OCI-LY3 (cell line): Measurements from ENCODE around the gene RLN3.

Source experiments
- H2AFZ ChIP-seq: fragments of 200-600, 300-600 bp; shearing (Covaris generic); 2 replicates; pipeline ENCODE4 v1.6.0; 2014; ENCODE audit warnings: antibody characterized with exemption, low read depth, low read length
- H3K27ac ChIP-seq: fragments of 200-600, 300-600 bp; sonication (generic); 2 replicates; pipeline ENCODE4 v1.5.1; 2014; ENCODE audit warnings: mild to moderate bottlenecking, low read length, moderate library complexity, mixed read lengths
- H3K27me3 ChIP-seq: fragments of 200-600, 300-600 bp; sonication (generic); 2 replicates; pipeline ENCODE4 v1.6.1; 2014; ENCODE audit warnings: low read depth, low read length, mixed read lengths
- H3K36me3 ChIP-seq: fragments of 200-600, 300-600 bp; sonication (generic); replicated peaks from 2 replicates; pipeline ENCODE3; 2014; ENCODE audit warnings: low read depth, low read length, mixed read lengths
- H3K4me1 ChIP-seq: fragments of 300-600, 200-600 bp; sonication (generic); 2 replicates; pipeline ENCODE4 v1.6.1; 2014; ENCODE audit warnings: low read length, mixed read lengths
- H3K4me2 ChIP-seq: fragments of 200-600, 300-600 bp; sonication (generic); 2 replicates; pipeline ENCODE4 v1.6.1; 2014; ENCODE audit warnings: low read length, mixed read lengths
- H3K4me3 ChIP-seq: fragments of 300-600, 200-600 bp; sonication (generic); 2 replicates; pipeline ENCODE4 v1.5.1; 2014; ENCODE audit warnings: antibody characterized with exemption, mild to moderate bottlenecking, low read length, moderate library complexity
- H3K79me2 ChIP-seq: fragments of 300-600, 200-600 bp; shearing (Covaris generic); 2 replicates; pipeline ENCODE4 v1.6.1; 2014; ENCODE audit warnings: mild to moderate bottlenecking, low read length, mixed read lengths
- H3K9ac ChIP-seq: fragments of 300-600, 200-600 bp; shearing (Covaris generic); 2 replicates; pipeline ENCODE4 v1.6.0; 2014; ENCODE audit warnings: mild to moderate bottlenecking, low read length, moderate library complexity
- H3K9me3 ChIP-seq: fragments of 200-600, 300-600 bp; shearing (Covaris generic); 2 replicates; pipeline ENCODE4 v1.6.1; 2014; ENCODE audit warnings: low read length, mixed read lengths; ENCODE audit not compliant: insufficient read depth
- H4K20me1 ChIP-seq: fragments of 200-600, 300-600 bp; sonication (generic); 2 replicates; pipeline ENCODE4 v1.6.1; 2016; ENCODE audit warnings: low read length, mixed read lengths; ENCODE audit not compliant: insufficient read depth
- EZH2phosphoT487 ChIP-seq: fragments of 200-600 bp; shearing (Covaris generic); IDR thresholded peaks from 2 replicates; pipeline ENCODE4 v1.6.1; 2018; ENCODE audit warnings: antibody characterized with exemption, mixed run types, low read depth
- TF ChIP-seq, protein P1 (sequence below): fragments of 200-600, 300-600 bp; sonication (generic); IDR thresholded peaks from 2 replicates; pipeline ENCODE4 v1.5.1; 2014; ENCODE audit warnings: antibody characterized with exemption, low read length, low read depth

The RLN3 gene

DNA sequence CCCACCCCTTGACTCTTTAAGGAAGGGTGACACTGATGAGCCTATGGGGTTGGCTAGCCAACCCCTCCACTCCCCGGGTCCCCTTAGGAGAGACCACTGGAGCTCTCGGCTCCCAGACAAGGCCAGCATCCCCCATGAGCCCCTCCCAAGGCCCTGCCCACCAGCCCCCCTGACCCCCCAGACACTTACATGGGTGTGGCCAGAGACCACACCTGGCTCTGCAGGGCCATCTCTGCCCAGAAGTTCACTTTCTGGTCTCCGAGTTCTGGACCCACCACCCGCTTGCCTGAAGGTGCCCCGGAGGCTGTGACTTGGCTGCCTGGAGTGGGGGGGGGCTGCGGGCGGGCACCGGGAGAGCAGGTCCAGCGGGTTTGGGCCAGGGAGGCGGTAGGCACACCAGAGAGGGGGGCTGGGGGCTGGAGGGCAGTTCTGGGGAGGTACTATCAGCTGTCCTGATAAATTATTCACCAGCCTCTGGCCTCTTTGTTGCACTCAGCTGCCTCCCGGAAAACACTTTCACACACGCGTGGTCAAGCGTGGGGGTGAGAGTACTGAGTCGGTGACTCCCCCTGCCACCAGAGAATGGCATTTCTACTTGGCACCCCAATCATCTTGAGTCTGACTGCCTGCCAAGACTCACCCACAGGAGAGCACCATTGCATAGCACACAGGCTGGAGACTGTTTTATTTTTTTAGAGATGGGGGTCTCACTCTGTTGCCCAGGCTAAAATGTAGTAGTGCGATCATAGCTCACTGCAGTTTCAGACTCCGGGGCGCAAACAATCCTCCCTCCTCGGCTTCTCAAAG lies 34.0 kb downstream of the RLN3 start, which contains the start of gene PALM3:
PALM3 (minus strand) TSS at position 326 of the 807 bp plus-strand sequence; CDS start at position 230, 96 bp downstream.
- Histone ChIP-seq H3K9me3 (no peaks in the 10 kb centered on the region), H3K27ac (no peak within 1 kb of the TSS), H3K4me3 (no peak within 1 kb of the TSS), H2AFZ (no peak within 1 kb of the TSS), H3K4me1 (0 out of 2 replicates have a peak, but pooled peaks cover 2% of the 10 kb centered on the region), H4K20me1 (no peaks in the 10 kb centered on the region), H3K9ac (no peak within 1 kb of the TSS), H3K79me2 (no peaks in the 10 kb centered on the region), H3K36me3 (no peaks in the 10 kb centered on the region), H3K4me2 (0 out of 2 replicates have a peak within 1 kb of the TSS, but pooled peaks have one; percentile 6), H3K27me3 (peaks cover 29% of the 10 kb centered on the region)
- TF ChIP-seq, protein P1, sequence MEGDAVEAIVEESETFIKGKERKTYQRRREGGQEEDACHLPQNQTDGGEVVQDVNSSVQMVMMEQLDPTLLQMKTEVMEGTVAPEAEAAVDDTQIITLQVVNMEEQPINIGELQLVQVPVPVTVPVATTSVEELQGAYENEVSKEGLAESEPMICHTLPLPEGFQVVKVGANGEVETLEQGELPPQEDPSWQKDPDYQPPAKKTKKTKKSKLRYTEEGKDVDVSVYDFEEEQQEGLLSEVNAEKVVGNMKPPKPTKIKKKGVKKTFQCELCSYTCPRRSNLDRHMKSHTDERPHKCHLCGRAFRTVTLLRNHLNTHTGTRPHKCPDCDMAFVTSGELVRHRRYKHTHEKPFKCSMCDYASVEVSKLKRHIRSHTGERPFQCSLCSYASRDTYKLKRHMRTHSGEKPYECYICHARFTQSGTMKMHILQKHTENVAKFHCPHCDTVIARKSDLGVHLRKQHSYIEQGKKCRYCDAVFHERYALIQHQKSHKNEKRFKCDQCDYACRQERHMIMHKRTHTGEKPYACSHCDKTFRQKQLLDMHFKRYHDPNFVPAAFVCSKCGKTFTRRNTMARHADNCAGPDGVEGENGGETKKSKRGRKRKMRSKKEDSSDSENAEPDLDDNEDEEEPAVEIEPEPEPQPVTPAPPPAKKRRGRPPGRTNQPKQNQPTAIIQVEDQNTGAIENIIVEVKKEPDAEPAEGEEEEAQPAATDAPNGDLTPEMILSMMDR: no peak
- no peak for TF ChIP-seq EZH2phosphoT487

DNA sequence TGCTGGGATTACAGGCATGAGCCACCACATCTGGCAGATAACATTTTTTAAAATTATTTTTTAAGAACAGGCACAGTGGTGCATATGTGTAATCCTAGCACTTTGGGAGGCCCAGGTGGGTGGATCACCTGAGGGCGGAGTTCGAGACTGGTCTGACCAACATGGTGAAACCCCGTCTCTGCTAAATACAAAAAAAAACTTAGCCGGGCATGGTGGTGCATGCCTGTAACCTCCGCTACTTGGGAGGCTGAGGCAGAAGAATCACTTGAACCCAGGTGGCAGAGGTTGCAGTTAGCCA lies 34.6 kb downstream of the RLN3 start:
- H2AFZ ChIP-seq: no peak overlapping the region
- no peaks in the 10 kb centered on the region for H3K9me3 ChIP-seq
- H3K9ac ChIP-seq: no peak overlapping the region
- no peak overlapping the region for H3K27ac ChIP-seq
- no peaks in the 10 kb centered on the region for H3K36me3 ChIP-seq
- no peaks in the 10 kb centered on the region for H4K20me1 ChIP-seq
- H3K4me3 ChIP-seq: no peak overlapping the region
- H3K4me2 ChIP-seq: no peak overlapping the region
- TF ChIP-seq, protein P1: no peak
- no peak for TF ChIP-seq EZH2phosphoT487
- 0 out of 2 replicates have a peak, but pooled peaks cover 2% of the 10 kb centered on the region for H3K4me1 ChIP-seq
- peaks cover 29% of the 10 kb centered on the region for H3K27me3 ChIP-seq
- H3K79me2 ChIP-seq: no peaks in the 10 kb centered on the region

- 0 out of 2 replicates have a peak, but pooled peaks cover 2% of the 10 kb centered on the region for H3K4me1 ChIP-seq
Measured at GRCh38 chr19:14063105-14063504, 35.2 kb downstream of the RLN3 start.

DNA sequence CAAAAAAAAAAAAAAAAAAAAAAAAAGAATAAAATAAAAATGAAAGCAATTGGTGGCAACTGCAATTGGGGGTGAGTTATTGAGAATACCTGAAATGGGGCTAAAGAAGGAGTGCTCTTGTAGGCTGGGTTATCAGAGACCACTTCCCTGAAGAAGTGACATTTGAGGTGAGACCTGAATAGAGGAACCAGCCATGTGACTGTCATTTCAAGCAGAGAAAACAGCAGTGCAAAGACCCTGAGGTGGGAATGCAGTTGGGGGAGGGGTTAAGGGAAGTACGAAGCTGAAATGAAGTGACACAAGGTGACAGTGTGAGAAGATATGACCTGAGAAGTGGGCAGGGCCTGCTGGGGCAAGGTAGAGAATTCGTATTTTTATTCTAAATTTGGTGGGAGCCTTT lies 38.2 kb downstream of the RLN3 start:
- peaks cover 10% of the 10 kb centered on the region for H3K27me3 ChIP-seq
- no peak overlapping the region for H3K4me3 ChIP-seq
- H3K4me1 ChIP-seq: no peaks in the 10 kb centered on the region
- no peaks in the 10 kb centered on the region for H4K20me1 ChIP-seq
- H3K9me3 ChIP-seq: no peaks in the 10 kb centered on the region
- H3K79me2 ChIP-seq: no peaks in the 10 kb centered on the region
- TF ChIP-seq EZH2phosphoT487: no peak
- TF ChIP-seq, protein P1: no peak
- no peaks in the 10 kb centered on the region for H3K36me3 ChIP-seq
- no peak overlapping the region for H3K4me2 ChIP-seq
- H3K27ac ChIP-seq: no peak overlapping the region
- no peak overlapping the region for H3K9ac ChIP-seq
- no peak overlapping the region for H2AFZ ChIP-seq

More at GRCh38 chr19:14063105-14063504, 35.2 kb downstream of the RLN3 start:
- no peak overlapping the region for H3K4me2 ChIP-seq
- TF ChIP-seq, protein P1: no peak
- no peak for TF ChIP-seq EZH2phosphoT487
- H3K27me3 ChIP-seq: peaks cover 28% of the 10 kb centered on the region
- H3K9me3 ChIP-seq: no peaks in the 10 kb centered on the region
- H3K9ac ChIP-seq: no peak overlapping the region
- H3K27ac ChIP-seq: no peak overlapping the region
- H3K4me3 ChIP-seq: no peak overlapping the region
- H2AFZ ChIP-seq: no peak overlapping the region
- no peaks in the 10 kb centered on the region for H3K36me3 ChIP-seq
- no peaks in the 10 kb centered on the region for H3K79me2 ChIP-seq
- no peaks in the 10 kb centered on the region for H4K20me1 ChIP-seq
